Astrocyte (in vitro differentiated cells and primary cell): ENCODE results near the gene PCDHGA10. TPM values are rescaled to one million over a fixed set of nuclear protein-coding genes. Genes with fewer than 3 reads are reported as not detected.
A peak's percentile ranks its signal among the peaks of the same experiment; 100 is the strongest.
"Not testable (repeated sequence)": the region's sequence is repeated elsewhere in the genome, so short reads cannot be mapped to it uniquely, and the experiment has no call there.

Experiments used
- DNase-seq: peaks from one replicate; pipeline ENCODE4 v3.0.0-alpha.2; 2010; ENCODE audit warnings: low read depth
- FAIRE-seq: peaks from 2 replicates; lab custom pipeline; 2011; peaks lifted over from hg19 to GRCh38; lab: Jason Lieb, UNC
- H2AFZ ChIP-seq: 2 replicates; pipeline ENCODE4 v1.6.0; 2012; ENCODE audit warnings: low read depth, low read length, inconsistent platforms
- H3K27ac ChIP-seq: 2 replicates; pipeline ENCODE4 v1.5.1; 2011; ENCODE audit warnings: low read depth, low read length, inconsistent platforms
- H3K27me3 ChIP-seq: 2 replicates; pipeline ENCODE4 v1.6.0; 2011; ENCODE audit warnings: low read length, inconsistent platforms; ENCODE audit not compliant: insufficient read depth
- H3K36me3 ChIP-seq: 2 replicates; pipeline ENCODE4 v1.5.1; 2011; ENCODE audit warnings: low read length, inconsistent platforms; ENCODE audit not compliant: insufficient read depth
- H3K4me1 ChIP-seq: 2 replicates; pipeline ENCODE4 v1.5.1; 2011; ENCODE audit warnings: low read length, inconsistent platforms; ENCODE audit not compliant: insufficient read depth
- H3K4me2 ChIP-seq: 2 replicates; pipeline ENCODE4 v1.6.0; 2012; ENCODE audit warnings: low read length, inconsistent platforms
- H3K4me3 ChIP-seq: 2 replicates; pipeline ENCODE4 v1.5.1; 2011; ENCODE audit warnings: low read depth, mild to moderate bottlenecking, low read length, inconsistent platforms; ENCODE audit not compliant: insufficient read depth
- H3K79me2 ChIP-seq: 2 replicates; pipeline ENCODE4 v1.6.0; 2012; ENCODE audit warnings: mild to moderate bottlenecking, low read length, inconsistent platforms; ENCODE audit not compliant: insufficient read depth
- H3K9ac ChIP-seq: 2 replicates; pipeline ENCODE4 v1.6.0; 2012; ENCODE audit warnings: mild to moderate bottlenecking, low read length, inconsistent platforms
- H3K9me3 ChIP-seq: 2 replicates; pipeline ENCODE4 v1.5.1; 2012; ENCODE audit warnings: low read depth, mild to moderate bottlenecking, low read length, inconsistent platforms; ENCODE audit not compliant: insufficient read depth
- H4K20me1 ChIP-seq: 2 replicates; pipeline ENCODE4 v1.6.0; 2012; ENCODE audit warnings: low read length, inconsistent platforms; ENCODE audit not compliant: insufficient read depth
- H3K27ac Mint-ChIP-seq: one replicate; pipeline ENCODE4 v1.8.0; 2021; ENCODE audit warnings: mild to moderate bottlenecking, mixed read lengths; ENCODE audit not compliant: unreplicated experiment
- H3K27me3 Mint-ChIP-seq: one replicate; pipeline ENCODE4 v1.8.0; 2021; ENCODE audit warnings: low read depth, mixed read lengths; ENCODE audit not compliant: unreplicated experiment
- H3K36me3 Mint-ChIP-seq: one replicate; pipeline ENCODE4 v1.8.0; 2021; ENCODE audit warnings: low read depth, mixed read lengths; ENCODE audit not compliant: unreplicated experiment
- H3K4me1 Mint-ChIP-seq: one replicate; pipeline ENCODE4 v1.8.0; 2021; ENCODE audit warnings: low read depth, mixed read lengths; ENCODE audit not compliant: unreplicated experiment
- H3K4me3 Mint-ChIP-seq: one replicate; pipeline ENCODE4 v1.8.0; 2021; ENCODE audit warnings: mild to moderate bottlenecking, moderate library complexity, mixed read lengths; ENCODE audit not compliant: unreplicated experiment
- H3K9me3 Mint-ChIP-seq: one replicate; pipeline ENCODE4 v1.8.0; 2021; ENCODE audit warnings: mild to moderate bottlenecking, mixed read lengths; ENCODE audit not compliant: unreplicated experiment
- CTCF ChIP-seq: IDR thresholded peaks from 2 replicates; pipeline ENCODE4 v1.5.1; 2011; ENCODE audit warnings: low read depth, mild to moderate bottlenecking, inconsistent platforms, low read length, moderate library complexity; ENCODE audit not compliant: insufficient read depth
- EZH2 ChIP-seq: IDR thresholded peaks from 2 replicates; pipeline ENCODE4 v1.6.1; 2012; ENCODE audit warnings: mild to moderate bottlenecking, low read length, inconsistent platforms; ENCODE audit not compliant: insufficient read depth
- total RNA-seq: library from RNA; stranded (reverse); gene quantifications from 2 replicates; pipeline ENCODE4 v1.2.1, GENCODE V29; 2021

PCDHGA10 gene
- total RNA-seq, 1 donor from 2014 or later: 34.0 TPM

- DNase-seq (peak; percentile 14), FAIRE-seq (peak; percentile 79)
- not testable (repeated sequence) for H3K27me3 Mint-ChIP-seq, H3K27me3 ChIP-seq, H4K20me1 ChIP-seq, H3K4me1 Mint-ChIP-seq, H3K9ac ChIP-seq, H3K27ac ChIP-seq, H3K4me1 ChIP-seq, H2AFZ ChIP-seq, H3K27ac Mint-ChIP-seq, H3K36me3 ChIP-seq, H3K79me2 ChIP-seq
- peak; percentile 35 for TF ChIP-seq CTCF
- peak within 1 kb of the TSS; percentile 44 for H3K4me3 ChIP-seq
- H3K9me3 Mint-ChIP-seq: peaks cover 31% of the 10 kb centered on the region
- H3K9me3 ChIP-seq: peaks cover 50% of the 10 kb centered on the region
- H3K36me3 Mint-ChIP-seq: peaks cover 16% of the 10 kb centered on the region
- H3K4me2 ChIP-seq: peak within 1 kb of the TSS; percentile 60
- H3K4me3 Mint-ChIP-seq: peak within 1 kb of the TSS; percentile 81
These were observed 25.1 kb upstream of the PCDHGA10 start, which contains the start of gene PCDHGB4 for GRCh38 chr5:141387557-141388311. Gene PCDHGB4 (plus strand): TSS chr5:141387698. CDS start chr5:141387885, 187 bp downstream.

GRCh38 chr5:141388661-141389060, 24.1 kb upstream of the PCDHGA10 start:
- Histone ChIP-seq H3K4me1 (no peaks in the 10 kb centered on the region), H4K20me1 (no peaks in the 10 kb centered on the region), H3K9me3 (peaks cover 49% of the 10 kb centered on the region), H3K4me3 (peak overlapping the region; percentile 31), H3K27ac (no peak overlapping the region), H3K9ac (no peak overlapping the region), H3K79me2 (no peaks in the 10 kb centered on the region), H3K4me2 (no peak overlapping the region), H3K36me3 (no peaks in the 10 kb centered on the region), H2AFZ (no peak overlapping the region), H3K27me3 (no peaks in the 10 kb centered on the region)
- Mint-ChIP-seq H3K4me3 (peak overlapping the region; percentile 2), H3K36me3 (peaks cover 20% of the 10 kb centered on the region), H3K9me3 (peaks cover 38% of the 10 kb centered on the region), H3K27ac (no peak overlapping the region), H3K4me1 (peaks cover 1% of the 10 kb centered on the region), H3K27me3 (no peaks in the 10 kb centered on the region)
- no peak for FAIRE-seq
- DNase-seq: no peak
- TF ChIP-seq CTCF (no peak), EZH2 (no peak)
